HepG2 (cell line): ENCODE measurements around the gene CAPN8. TPM values are rescaled to one million over a fixed set of nuclear protein-coding genes. Genes with fewer than 3 reads are reported as not detected.

Experiments
- ATAC-seq: fragments of 200-7000 bp; cut with Tn5 transposase; 3 replicates; pipeline ENCODE4 v1.9.1; 2020; ENCODE audit warnings: mild to moderate bottlenecking, moderate library complexity
- BruUV-seq: library from RNA; stranded (reverse); fragments of 400-500 nt; replicated peaks from 2 replicates; lab custom pipeline; 2021; lab: Mats Ljungman, UMichigan
- CTCF ChIA-PET: fragments of 300-600 bp; formaldehyde crosslinking; extraction: SDS; loops from one replicate; lab custom pipeline; 2021; ENCODE audit warnings: low total read pairs, inconsistent platforms, low intra/inter-chr PET ratio; lab: Yijun Ruan, JAX
- POLR2A ChIA-PET: fragments of 350-600 bp; sonication (Branson Sonifier 250); formaldehyde crosslinking; loops from one replicate; lab custom pipeline; 2020; ENCODE audit warnings: antibody characterized with exemption, inconsistent platforms; lab: Yijun Ruan, JAX
- DNase-seq: peaks from one replicate; pipeline ENCODE4 v3.0.0-alpha.2; 2015; ENCODE audit warnings: low spot score
- FAIRE-seq: peaks from 3 replicates; lab custom pipeline; 2011; peaks lifted over from hg19 to GRCh38; lab: Jason Lieb, UNC
- H2AFZ ChIP-seq: one replicate; pipeline ENCODE4 v1.6.1; 2011; ENCODE audit warnings: low read length, inconsistent platforms
- H3K27ac ChIP-seq: fragments of 300-600 bp; 3 replicates; pipeline ENCODE4 v1.8.0; 2011; ENCODE audit warnings: mixed run types, mild to moderate bottlenecking, mixed read lengths, low read length, inconsistent platforms; ENCODE audit not compliant: insufficient read depth; ENCODE audit errors: extremely low read length
- H3K27me3 ChIP-seq, 2 experiments: fragments of 200-600 bp in 1 of 2; 2 replicates in 1 of 2; 3 replicates in 1 of 2; pipeline versions ENCODE4 v1.6.0 to v1.8.0; 2011; ENCODE audit warnings: low read length in 2 of 2, mild to moderate bottlenecking in 2 of 2, moderate library complexity in 2 of 2, inconsistent platforms in 1 of 2; ENCODE audit not compliant: insufficient read depth in 2 of 2, control insufficient read depth in 1 of 2
- H3K36me3 ChIP-seq, 2 experiments: fragments of 200-600 bp in 1 of 2; replicated peaks in 1 of 2; 2 replicates in 1 of 2; 3 replicates in 1 of 2; pipeline versions ENCODE4 v1.5.1 to v1.8.0; 2011; ENCODE audit warnings: low read length in 2 of 2, inconsistent platforms in 1 of 2; ENCODE audit not compliant: insufficient read depth in 2 of 2, control insufficient read depth in 1 of 2
- H3K4me1 ChIP-seq: 2 replicates; pipeline ENCODE4 v1.5.1; 2012; ENCODE audit warnings: low read length, inconsistent platforms; ENCODE audit not compliant: insufficient read depth
- H3K4me2 ChIP-seq: 2 replicates; pipeline ENCODE4 v1.6.0; 2011; ENCODE audit warnings: low read depth, low read length, inconsistent platforms
- H3K4me3 ChIP-seq, 3 experiments: fragments of 200-600 bp in 1 of 3; sonication (generic), shearing (Covaris generic) in 1 of 3; replicated peaks in 1 of 3; 2 replicates each; pipeline ENCODE4 v1.5.1; 2011 to 2016; ENCODE audit warnings: low read length in 3 of 3, inconsistent platforms in 2 of 3, low read depth in 2 of 3, mild to moderate bottlenecking in 2 of 3, control low read depth in 1 of 3, mixed read lengths in 1 of 3; ENCODE audit not compliant: insufficient read depth in 1 of 3
- H3K79me2 ChIP-seq: one replicate; pipeline ENCODE4 v1.6.1; 2011; ENCODE audit warnings: low read length, inconsistent platforms; ENCODE audit not compliant: insufficient read depth
- H3K9ac ChIP-seq: 2 replicates; pipeline ENCODE4 v1.6.0; 2011; ENCODE audit warnings: mild to moderate bottlenecking, low read depth, low read length, inconsistent platforms; ENCODE audit not compliant: insufficient read depth
- H3K9me3 ChIP-seq: 2 replicates; pipeline ENCODE4 v1.5.1; 2012; ENCODE audit warnings: mild to moderate bottlenecking, low read length
- H4K20me1 ChIP-seq: 2 replicates; pipeline ENCODE4 v1.6.0; 2011; ENCODE audit warnings: inconsistent platforms, mild to moderate bottlenecking, low read length, moderate library complexity; ENCODE audit not compliant: insufficient read depth
- HDAC6 ChIP-seq: fragments of 200-600 bp; sonication (generic); IDR thresholded peaks from 2 replicates; pipeline ENCODE4 v1.7.0; 2017; ENCODE audit warnings: mild to moderate bottlenecking, antibody characterized with exemption, low read length, low read depth
- PRDM4 ChIP-seq: sonication (generic); formaldehyde crosslinking; IDR thresholded peaks from 2 replicates; pipeline ENCODE4 v1.9.0; 2021; ENCODE audit warnings: missing genetic modification reagents, borderline replicate concordance
- ZHX2 ChIP-seq, 2 experiments: sonication (generic) in 1 of 2; formaldehyde crosslinking in 1 of 2; IDR thresholded peaks; 2 replicates each; pipeline versions ENCODE4 v1.6.1 to v1.9.0; 2014 to 2022; ENCODE audit warnings: antibody characterized with exemption in 1 of 2, borderline replicate concordance in 1 of 2, inconsistent platforms in 1 of 2, low read depth in 1 of 2, missing genetic modification reagents in 1 of 2
- ZNF34 ChIP-seq: sonication (generic); formaldehyde crosslinking; IDR thresholded peaks from 2 replicates; pipeline ENCODE4 v1.4.0; 2020; ENCODE audit warnings: mild to moderate bottlenecking, missing genetic modification reagents, borderline replicate concordance
- ZNF724P ChIP-seq: sonication (generic); formaldehyde crosslinking; IDR thresholded peaks from 2 replicates; pipeline ENCODE4 v1.8.0; 2022; ENCODE audit warnings: missing genetic modification reagents, borderline replicate concordance
- WGBS: methylation state at CpG from one replicate; pipeline ENCODE4 v1.1.6; 2017; ENCODE audit warnings: low lambda C conversion rate; 5-methylcytosine and 5-hydroxymethylcytosine counted together
- in situ Hi-C: cut with HindIII; loops from 2 replicates; pipeline ENCODE4 v1.10.0; 2017; ENCODE audit warnings: low pct_unique_long_range_greater_than_20kb; ENCODE audit not compliant: extremely low pct_ligation_motif_present
- intact Hi-C: fragments of 100-400 bp; cut with micrococcal nuclease; formaldehyde crosslinking; loops from one replicate; pipeline ENCODE4 v1.10.0; 2022; ENCODE audit not compliant: unreplicated experiment
- polyA plus RNA-seq, 8 experiments: library from polyadenylated mRNA; depleted of rRNA in 3 of 8; stranded (reverse) in 7 of 8; unstranded in 1 of 8; fragments of >200 nt; fragmentation: Illumina TruSeq in 4 of 8; extraction: Trizol in 4 of 8; gene quantifications; 2 replicates each; pipeline versions ENCODE4 v1.2.1 to v1.2.3, GENCODE V29; 2011 to 2016; ENCODE audit warnings: low read depth in 4 of 8, missing spikeins in 1 of 8, mixed read lengths in 1 of 8; ENCODE audit not compliant: insufficient read depth in 1 of 8
- total RNA-seq, 5 experiments: library from RNA; depleted of rRNA; stranded (reverse); fragments of >200 nt; fragmentation: Illumina TruSeq; extraction: Trizol; gene quantifications; 2 replicates each; pipeline ENCODE4 v1.2.3, GENCODE V29; 2016; ENCODE audit warnings: low read depth in 1 of 5

CAPN8 gene
- total and polyA plus RNA-seq, 2 of the 13 experiments (the other 11 are each of a cell fraction or from before 2014, with no cell fraction given) = 0.20 to 0.25 TPM

- no peak for TF ChIP-seq PRDM4 (CRISPR knock-in tag)
- no peak for TF ChIP-seq ZNF34
- TF ChIP-seq, all 625 proteins: peak for 2
Observed at GRCh38 chr1:223500560-223501425, 164.7 kb downstream of the CAPN8 start (continued).

GRCh38 chr1:223496883-223497282 lies 168.6 kb downstream of the CAPN8 start:
- DNase-seq (no peak), ATAC-seq (no peak), FAIRE-seq (no peak)
- Histone ChIP-seq H3K4me1 (no peaks in the 10 kb centered on the region), H3K4me2 (no peak overlapping the region), H3K27me3 (peaks cover 0 to 7% of the 10 kb centered on the region in 2 experiments; a peak in 3 of 5 replicates), H3K27ac (no peak overlapping the region), H3K4me3 (no peak overlapping the region), H3K9me3 (no peaks in the 10 kb centered on the region), H3K36me3 (no peaks in the 10 kb centered on the region), H2AFZ (no peak overlapping the region), H3K9ac (no peak overlapping the region), H4K20me1 (no peaks in the 10 kb centered on the region), H3K79me2 (no peaks in the 10 kb centered on the region)
- ChIA-PET CTCF (no interaction called here), POLR2A (no interaction called here)
- BruUV-seq = no TSS peak
- intact Hi-C loops (no loop called here), in situ Hi-C loops (no loop called here)
- WGBS = 33% methylated on average over 3 of the region's 6 CpGs
- no peak for TF ChIP-seq ZNF724P
- TF ChIP-seq HDAC6 = no peak
- TF ChIP-seq ZHX2 (IDR thresholded peaks at IDR 0.05; ENCODE audit: low read depth) = no peak
- TF ChIP-seq ZHX2 (CRISPR knock-in tag; IDR thresholded peaks at IDR 0.05; ENCODE audit: borderline replicate concordance) = no peak
